Astrocyte (in vitro differentiated cells and primary cell): ENCODE results near the gene SLC38A1. TPM values are rescaled to one million over a fixed set of nuclear protein-coding genes. Genes with fewer than 3 reads are reported as not detected.
A peak's percentile ranks its signal among the peaks of the same experiment; 100 is the strongest.
"Not testable (repeated sequence)": the region's sequence is repeated elsewhere in the genome, so short reads cannot be mapped to it uniquely, and the experiment has no call there.

Experiments
- DNase-seq: peaks from one replicate; pipeline ENCODE4 v3.0.0-alpha.2; 2010; ENCODE audit warnings: low read depth
- FAIRE-seq: peaks from 2 replicates; lab custom pipeline; 2011; peaks lifted over from hg19 to GRCh38; lab: Jason Lieb, UNC
- H2AFZ ChIP-seq: 2 replicates; pipeline ENCODE4 v1.6.0; 2012; ENCODE audit warnings: low read depth, low read length, inconsistent platforms
- H3K27ac ChIP-seq: 2 replicates; pipeline ENCODE4 v1.5.1; 2011; ENCODE audit warnings: low read depth, low read length, inconsistent platforms
- H3K27me3 ChIP-seq: 2 replicates; pipeline ENCODE4 v1.6.0; 2011; ENCODE audit warnings: low read length, inconsistent platforms; ENCODE audit not compliant: insufficient read depth
- H3K36me3 ChIP-seq: 2 replicates; pipeline ENCODE4 v1.5.1; 2011; ENCODE audit warnings: low read length, inconsistent platforms; ENCODE audit not compliant: insufficient read depth
- H3K4me1 ChIP-seq: 2 replicates; pipeline ENCODE4 v1.5.1; 2011; ENCODE audit warnings: low read length, inconsistent platforms; ENCODE audit not compliant: insufficient read depth
- H3K4me2 ChIP-seq: 2 replicates; pipeline ENCODE4 v1.6.0; 2012; ENCODE audit warnings: low read length, inconsistent platforms
- H3K4me3 ChIP-seq: 2 replicates; pipeline ENCODE4 v1.5.1; 2011; ENCODE audit warnings: low read depth, mild to moderate bottlenecking, low read length, inconsistent platforms; ENCODE audit not compliant: insufficient read depth
- H3K79me2 ChIP-seq: 2 replicates; pipeline ENCODE4 v1.6.0; 2012; ENCODE audit warnings: mild to moderate bottlenecking, low read length, inconsistent platforms; ENCODE audit not compliant: insufficient read depth
- H3K9ac ChIP-seq: 2 replicates; pipeline ENCODE4 v1.6.0; 2012; ENCODE audit warnings: mild to moderate bottlenecking, low read length, inconsistent platforms
- H3K9me3 ChIP-seq: 2 replicates; pipeline ENCODE4 v1.5.1; 2012; ENCODE audit warnings: low read depth, mild to moderate bottlenecking, low read length, inconsistent platforms; ENCODE audit not compliant: insufficient read depth
- H4K20me1 ChIP-seq: 2 replicates; pipeline ENCODE4 v1.6.0; 2012; ENCODE audit warnings: low read length, inconsistent platforms; ENCODE audit not compliant: insufficient read depth
- H3K27ac Mint-ChIP-seq: one replicate; pipeline ENCODE4 v1.8.0; 2021; ENCODE audit warnings: mild to moderate bottlenecking, mixed read lengths; ENCODE audit not compliant: unreplicated experiment
- H3K27me3 Mint-ChIP-seq: one replicate; pipeline ENCODE4 v1.8.0; 2021; ENCODE audit warnings: low read depth, mixed read lengths; ENCODE audit not compliant: unreplicated experiment
- H3K36me3 Mint-ChIP-seq: one replicate; pipeline ENCODE4 v1.8.0; 2021; ENCODE audit warnings: low read depth, mixed read lengths; ENCODE audit not compliant: unreplicated experiment
- H3K4me1 Mint-ChIP-seq: one replicate; pipeline ENCODE4 v1.8.0; 2021; ENCODE audit warnings: low read depth, mixed read lengths; ENCODE audit not compliant: unreplicated experiment
- H3K4me3 Mint-ChIP-seq: one replicate; pipeline ENCODE4 v1.8.0; 2021; ENCODE audit warnings: mild to moderate bottlenecking, moderate library complexity, mixed read lengths; ENCODE audit not compliant: unreplicated experiment
- H3K9me3 Mint-ChIP-seq: one replicate; pipeline ENCODE4 v1.8.0; 2021; ENCODE audit warnings: mild to moderate bottlenecking, mixed read lengths; ENCODE audit not compliant: unreplicated experiment
- EZH2 ChIP-seq: IDR thresholded peaks from 2 replicates; pipeline ENCODE4 v1.6.1; 2012; ENCODE audit warnings: mild to moderate bottlenecking, low read length, inconsistent platforms; ENCODE audit not compliant: insufficient read depth
- total RNA-seq: library from RNA; stranded (reverse); gene quantifications from 2 replicates; pipeline ENCODE4 v1.2.1, GENCODE V29; 2021
- TF ChIP-seq, protein P1 (sequence below): IDR thresholded peaks from 2 replicates; pipeline ENCODE4 v1.5.1; 2011; ENCODE audit warnings: low read depth, mild to moderate bottlenecking, inconsistent platforms, low read length, moderate library complexity; ENCODE audit not compliant: insufficient read depth

The SLC38A1 gene
- total RNA-seq, 1 donor from 2014 or later: 160 TPM

DNA sequence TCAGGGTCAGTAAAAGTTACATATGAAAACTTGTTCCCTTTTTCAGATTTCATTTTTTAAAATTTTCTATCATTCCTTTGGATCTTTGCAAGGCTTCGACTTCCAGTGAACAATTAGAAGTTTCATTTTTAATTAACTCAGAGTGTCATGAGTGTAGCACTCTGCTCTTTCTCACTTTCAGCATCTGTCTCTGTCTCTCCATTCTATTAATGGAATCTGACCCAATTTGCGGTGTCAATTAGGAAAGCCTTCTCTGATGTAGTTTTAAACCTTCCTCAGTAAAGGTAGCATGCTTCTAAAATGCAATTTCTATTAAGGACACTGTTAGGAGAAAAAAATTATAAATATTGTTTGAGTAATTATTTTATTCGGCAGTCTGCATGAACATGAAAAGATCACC is 68.3 kb downstream of the SLC38A1 start:
- no peaks in the 10 kb centered on the region for H3K79me2 ChIP-seq
- Mint-ChIP-seq H3K4me3 (no peak overlapping the region), H3K36me3 (peaks cover 23% of the 10 kb centered on the region), H3K27me3 (no peaks in the 10 kb centered on the region), H3K4me1 (no peaks in the 10 kb centered on the region), H3K9me3 (no peaks in the 10 kb centered on the region), H3K27ac (no peak overlapping the region)
- no peak for DNase-seq
- H3K9me3 ChIP-seq: no peaks in the 10 kb centered on the region
- H3K27ac ChIP-seq: no peak overlapping the region
- no peak for FAIRE-seq
- H4K20me1 ChIP-seq: no peaks in the 10 kb centered on the region
- TF ChIP-seq, protein P1, sequence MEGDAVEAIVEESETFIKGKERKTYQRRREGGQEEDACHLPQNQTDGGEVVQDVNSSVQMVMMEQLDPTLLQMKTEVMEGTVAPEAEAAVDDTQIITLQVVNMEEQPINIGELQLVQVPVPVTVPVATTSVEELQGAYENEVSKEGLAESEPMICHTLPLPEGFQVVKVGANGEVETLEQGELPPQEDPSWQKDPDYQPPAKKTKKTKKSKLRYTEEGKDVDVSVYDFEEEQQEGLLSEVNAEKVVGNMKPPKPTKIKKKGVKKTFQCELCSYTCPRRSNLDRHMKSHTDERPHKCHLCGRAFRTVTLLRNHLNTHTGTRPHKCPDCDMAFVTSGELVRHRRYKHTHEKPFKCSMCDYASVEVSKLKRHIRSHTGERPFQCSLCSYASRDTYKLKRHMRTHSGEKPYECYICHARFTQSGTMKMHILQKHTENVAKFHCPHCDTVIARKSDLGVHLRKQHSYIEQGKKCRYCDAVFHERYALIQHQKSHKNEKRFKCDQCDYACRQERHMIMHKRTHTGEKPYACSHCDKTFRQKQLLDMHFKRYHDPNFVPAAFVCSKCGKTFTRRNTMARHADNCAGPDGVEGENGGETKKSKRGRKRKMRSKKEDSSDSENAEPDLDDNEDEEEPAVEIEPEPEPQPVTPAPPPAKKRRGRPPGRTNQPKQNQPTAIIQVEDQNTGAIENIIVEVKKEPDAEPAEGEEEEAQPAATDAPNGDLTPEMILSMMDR: no peak
- no peak for TF ChIP-seq EZH2
- H3K4me1 ChIP-seq: no peaks in the 10 kb centered on the region
- H3K9ac ChIP-seq: no peak overlapping the region
- H3K27me3 ChIP-seq: no peaks in the 10 kb centered on the region
- no peak overlapping the region for H3K4me2 ChIP-seq
- no peak overlapping the region for H3K4me3 ChIP-seq
- H2AFZ ChIP-seq: no peak overlapping the region
- peaks cover 41% of the 10 kb centered on the region for H3K36me3 ChIP-seq

DNA sequence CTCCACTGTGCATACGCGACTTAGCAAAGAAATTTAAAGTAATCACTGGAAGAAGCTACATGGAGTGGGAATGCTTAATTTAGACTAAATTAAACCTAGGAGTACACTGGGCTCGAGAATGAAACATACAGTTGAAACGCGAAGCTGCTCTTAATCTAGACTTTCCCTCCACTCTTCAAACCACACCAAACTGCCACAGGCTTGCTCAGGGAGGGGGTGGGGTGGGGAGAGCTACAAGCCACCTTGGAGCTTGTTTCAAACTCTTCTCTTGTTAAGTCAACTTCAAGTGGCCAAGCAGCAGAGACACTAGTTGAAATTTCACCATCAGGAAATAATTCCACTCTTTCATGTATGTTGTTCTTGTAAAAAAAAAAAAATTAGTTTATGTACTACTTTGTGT is 69.9 kb downstream of the SLC38A1 start:
- no peak for DNase-seq
- Mint-ChIP-seq H3K27me3 (no peaks in the 10 kb centered on the region), H3K36me3 (peaks cover 33% of the 10 kb centered on the region), H3K4me3 (no peak overlapping the region), H3K27ac (no peak overlapping the region), H3K4me1 (no peaks in the 10 kb centered on the region), H3K9me3 (no peaks in the 10 kb centered on the region)
- H3K79me2 ChIP-seq: no peaks in the 10 kb centered on the region
- no peak overlapping the region for H3K27ac ChIP-seq
- H3K4me2 ChIP-seq: no peak overlapping the region
- no peaks in the 10 kb centered on the region for H4K20me1 ChIP-seq
- no peak overlapping the region for H2AFZ ChIP-seq
- no peak for FAIRE-seq
- H3K27me3 ChIP-seq: no peaks in the 10 kb centered on the region
- H3K9me3 ChIP-seq: no peaks in the 10 kb centered on the region
- H3K9ac ChIP-seq: no peak overlapping the region
- H3K4me1 ChIP-seq: no peaks in the 10 kb centered on the region
- H3K4me3 ChIP-seq: no peak overlapping the region
- TF ChIP-seq EZH2: no peak
- TF ChIP-seq, protein P1: no peak
- H3K36me3 ChIP-seq: peaks cover 31% of the 10 kb centered on the region

DNA sequence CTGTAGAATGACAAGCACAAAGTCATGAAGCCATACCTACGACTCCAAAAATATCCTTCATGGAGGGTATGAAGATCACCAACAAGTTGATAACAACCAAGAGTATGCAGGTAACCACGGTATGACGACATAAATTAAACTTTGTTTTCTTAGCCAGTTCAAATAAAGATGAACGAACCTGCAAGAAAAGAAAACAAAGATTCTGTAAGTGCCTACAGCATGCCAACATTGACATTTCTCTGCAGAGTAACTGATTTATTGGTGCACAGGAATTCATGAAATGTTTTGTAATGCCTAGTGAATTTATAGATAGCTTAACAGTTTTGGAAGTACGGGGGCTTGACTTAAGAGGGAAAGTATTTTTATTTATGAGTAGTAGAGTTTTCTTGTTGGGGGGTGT is 71.0 kb downstream of the SLC38A1 start:
- FAIRE-seq: no peak
- no peak overlapping the region for H3K9ac ChIP-seq
- peaks cover 25% of the 10 kb centered on the region for H3K36me3 ChIP-seq

DNA sequence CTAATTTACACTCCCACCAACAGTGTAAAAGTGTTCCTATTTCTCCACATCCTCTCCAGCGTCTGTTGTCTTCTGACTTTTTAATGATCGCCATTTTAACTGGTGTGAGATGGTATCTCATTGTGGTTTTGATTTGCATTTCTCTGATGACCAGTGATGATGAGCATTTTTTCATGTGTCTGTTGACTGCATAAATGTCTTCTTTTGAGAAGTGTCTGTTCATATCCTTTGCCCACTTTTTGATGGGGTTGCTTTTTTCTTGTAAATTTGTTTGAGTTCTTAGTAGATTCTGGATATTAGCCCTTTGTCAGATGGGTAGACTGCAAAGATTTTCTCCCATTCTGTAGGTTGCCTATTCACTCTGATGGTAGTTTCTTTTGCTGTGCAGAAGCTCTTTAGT is 78.3 kb downstream of the SLC38A1 start:
- H2AFZ ChIP-seq, H3K4me3 Mint-ChIP-seq, H3K4me1 ChIP-seq: not testable (repeated sequence)

More for the DNA sequence above, 71.0 kb downstream of the SLC38A1 start:
- Histone ChIP-seq H3K27me3 (no peaks in the 10 kb centered on the region), H3K4me3 (no peak overlapping the region), H3K4me1 (no peaks in the 10 kb centered on the region), H3K27ac (no peak overlapping the region), H3K9me3 (no peaks in the 10 kb centered on the region), H2AFZ (no peak overlapping the region), H3K79me2 (no peaks in the 10 kb centered on the region), H4K20me1 (no peaks in the 10 kb centered on the region), H3K4me2 (no peak overlapping the region)
- no peak overlapping the region for H3K4me3 Mint-ChIP-seq
- no peaks in the 10 kb centered on the region for H3K4me1 Mint-ChIP-seq
- peaks cover 35% of the 10 kb centered on the region for H3K36me3 Mint-ChIP-seq
- peak; percentile 20 for DNase-seq
- H3K27ac Mint-ChIP-seq: no peak overlapping the region
- H3K9me3 Mint-ChIP-seq: no peaks in the 10 kb centered on the region
- no peaks in the 10 kb centered on the region for H3K27me3 Mint-ChIP-seq
- TF ChIP-seq, protein P1: no peak
- TF ChIP-seq EZH2: no peak

More for the DNA sequence above, 78.3 kb downstream of the SLC38A1 start:
- H3K27ac Mint-ChIP-seq, H3K27me3 ChIP-seq, H3K4me2 ChIP-seq, H3K4me1 Mint-ChIP-seq, H3K9ac ChIP-seq, H3K4me3 ChIP-seq, H3K9me3 Mint-ChIP-seq, H4K20me1 ChIP-seq, FAIRE-seq, H3K79me2 ChIP-seq, H3K27ac ChIP-seq, DNase-seq, H3K36me3 ChIP-seq, H3K27me3 Mint-ChIP-seq, H3K9me3 ChIP-seq: not testable (repeated sequence)
- peaks cover 41% of the 10 kb centered on the region for H3K36me3 Mint-ChIP-seq
